ENCODE results near the gene KRT16.
"Not testable (repeated sequence)": the region's sequence is repeated elsewhere in the genome, so short reads cannot be mapped to it uniquely, and the experiment has no call there.

Gene KRT16

GRCh38 chr17:41647940-41648410 is 35.4 kb upstream of the KRT16 start:
- peak overlapping the region; percentile 61 for H3K4me3 ChIP-seq

DNA sequence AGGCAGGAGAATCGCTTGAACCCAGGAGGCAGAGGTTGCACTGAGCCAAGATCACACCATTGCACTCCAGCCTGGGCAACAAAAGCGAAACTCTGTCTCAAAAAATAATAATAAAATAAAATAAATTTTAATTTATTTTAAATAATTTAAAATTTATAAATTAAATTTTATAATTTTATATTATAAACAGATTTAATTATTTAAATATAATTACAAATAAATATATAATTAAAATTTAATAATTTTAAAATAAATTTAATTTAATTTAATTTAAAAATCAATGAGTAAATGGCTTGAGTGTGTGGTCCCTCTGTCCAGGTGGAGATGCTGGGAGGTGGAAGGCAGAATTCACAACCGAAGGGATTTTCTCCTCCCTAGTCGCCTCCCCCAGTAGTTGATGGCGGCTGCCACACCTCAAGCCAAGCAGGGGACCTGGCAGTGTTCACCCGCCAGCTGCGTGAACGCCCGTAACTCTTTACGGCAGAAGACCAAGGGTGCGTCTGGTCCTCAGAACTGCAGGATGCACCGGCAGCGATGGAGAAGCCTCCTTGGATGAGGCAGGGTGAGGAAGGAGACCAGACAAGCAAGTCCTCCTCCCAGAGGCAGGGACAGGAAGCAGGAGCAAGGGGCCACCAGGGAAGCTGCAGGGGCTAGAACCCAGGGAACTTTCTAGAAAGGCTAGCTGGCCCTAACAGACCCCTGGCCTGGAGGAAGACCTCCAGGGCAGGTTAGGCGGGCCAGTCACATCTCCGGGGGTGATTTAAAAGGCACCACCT is 34.7 kb upstream of the KRT16 start:
- no peaks in the 10 kb centered on the region for H3K9me3 ChIP-seq
- peaks cover 11% of the 10 kb centered on the region for H3K4me1 ChIP-seq
- H3K36me3 ChIP-seq = no peaks in the 10 kb centered on the region
- no peak overlapping the region; the same call in 1 of the 2 replicates for H3K4me2 ChIP-seq
- no peak overlapping the region for H3K27ac ChIP-seq
- H3K4me3 ChIP-seq = no peak overlapping the region
- H4K20me1 ChIP-seq = no peaks in the 10 kb centered on the region
- no peaks in the 10 kb centered on the region for H3K27me3 ChIP-seq
- no peak overlapping the region for H3K9ac ChIP-seq
- no peak for TF ChIP-seq Cebpa-rat (IDR thresholded peaks at IDR 0.05)

More at GRCh38 chr17:41647940-41648410, 35.4 kb upstream of the KRT16 start:
- H3K9ac ChIP-seq = peak overlapping the region; percentile 32; the same call in 1 of the 2 replicates
- TF ChIP-seq Cebpa-rat (IDR thresholded peaks at IDR 0.05) = no peak
- H4K20me1 ChIP-seq = no peaks in the 10 kb centered on the region
- no peak overlapping the region for H3K27ac ChIP-seq
- peaks cover 11% of the 10 kb centered on the region for H3K4me1 ChIP-seq
- H3K9me3 ChIP-seq = no peaks in the 10 kb centered on the region
- no peaks in the 10 kb centered on the region for H3K36me3 ChIP-seq
- H3K27me3 ChIP-seq = no peaks in the 10 kb centered on the region
- H3K4me2 ChIP-seq = peak overlapping the region; percentile 94

- no peaks in the 10 kb centered on the region for H3K27me3 ChIP-seq
- H3K9ac ChIP-seq = no peak overlapping the region
- H3K4me1 ChIP-seq = peaks cover 1% of the 10 kb centered on the region; the same call in 1 of the 2 replicates
- H3K4me3 ChIP-seq = no peak overlapping the region
- TF ChIP-seq Cebpa-rat (IDR thresholded peaks at IDR 0.05) = no peak
- no peak overlapping the region for H3K27ac ChIP-seq
- H4K20me1 ChIP-seq = no peaks in the 10 kb centered on the region
- H3K36me3 ChIP-seq = no peaks in the 10 kb centered on the region
- no peak overlapping the region for H3K4me2 ChIP-seq
- no peaks in the 10 kb centered on the region for H3K9me3 ChIP-seq
Observed at GRCh38 chr17:41642252-41643156, 29.9 kb upstream of the KRT16 start.

- not testable (repeated sequence) for H3K4me3 ChIP-seq, H3K9me3 ChIP-seq, H3K36me3 ChIP-seq, H3K27me3 ChIP-seq, H4K20me1 ChIP-seq, H3K27ac ChIP-seq, H3K4me1 ChIP-seq, H3K9ac ChIP-seq, H3K4me2 ChIP-seq
Observed at GRCh38 chr17:41640596-41640995, 28.0 kb upstream of the KRT16 start.

DNA sequence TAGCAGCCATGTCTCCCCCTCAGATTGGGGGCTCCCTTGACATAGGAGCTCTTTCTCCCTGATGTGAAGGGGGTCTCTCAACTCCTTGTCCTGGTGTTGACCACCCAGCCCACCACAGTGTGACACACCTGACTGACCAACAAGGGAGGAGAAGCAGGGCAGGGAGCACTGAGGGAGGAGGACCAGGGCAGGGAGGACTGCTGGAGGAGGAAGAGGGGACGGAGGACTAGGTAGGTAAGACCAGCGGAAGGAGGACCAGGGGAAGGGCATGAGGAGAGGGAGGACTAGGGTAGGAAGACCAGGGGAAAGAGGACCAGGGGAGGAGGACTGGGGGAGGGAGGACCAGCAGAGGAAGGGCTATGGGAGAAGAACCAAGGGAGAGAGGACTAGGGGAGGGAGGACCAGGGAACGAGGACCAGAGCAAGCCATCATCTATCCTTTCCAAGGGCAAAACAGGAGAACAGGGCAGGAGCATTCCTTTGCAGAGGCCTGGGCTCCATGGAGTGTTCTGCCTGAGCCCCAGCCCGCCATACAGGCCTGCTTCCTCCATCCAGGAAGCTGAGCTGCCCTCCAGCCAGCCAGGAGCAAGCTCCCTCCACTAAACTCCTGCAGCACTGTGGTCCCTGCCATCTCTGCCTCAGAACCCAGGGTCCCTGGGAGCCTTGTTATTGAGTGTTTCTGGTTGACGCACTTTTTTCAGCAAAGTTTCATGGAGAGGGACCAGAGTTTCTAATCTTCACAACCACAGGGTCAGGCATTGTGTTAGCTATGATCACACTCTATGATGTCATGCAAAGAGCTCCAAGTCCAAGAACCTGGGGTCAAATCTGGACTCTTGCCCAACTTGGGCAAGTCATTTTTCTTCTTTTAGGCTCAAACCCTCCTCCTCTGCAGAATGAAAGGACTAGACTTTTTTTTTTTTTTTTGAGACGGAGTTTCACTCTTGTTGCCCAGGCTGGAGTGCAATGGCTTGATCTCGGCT is 27.2 kb upstream of the KRT16 start:
- H3K4me3 ChIP-seq = no peak overlapping the region
- H3K4me1 ChIP-seq = no peaks in the 10 kb centered on the region
- H3K36me3 ChIP-seq = no peaks in the 10 kb centered on the region
- H3K9me3 ChIP-seq = no peaks in the 10 kb centered on the region
- TF ChIP-seq Cebpa-rat (IDR thresholded peaks at IDR 0.05) = no peak
- no peak overlapping the region for H3K9ac ChIP-seq
- H3K27me3 ChIP-seq = no peaks in the 10 kb centered on the region
- no peaks in the 10 kb centered on the region for H4K20me1 ChIP-seq
- no peak overlapping the region for H3K4me2 ChIP-seq
- H3K27ac ChIP-seq = no peak overlapping the region

DNA sequence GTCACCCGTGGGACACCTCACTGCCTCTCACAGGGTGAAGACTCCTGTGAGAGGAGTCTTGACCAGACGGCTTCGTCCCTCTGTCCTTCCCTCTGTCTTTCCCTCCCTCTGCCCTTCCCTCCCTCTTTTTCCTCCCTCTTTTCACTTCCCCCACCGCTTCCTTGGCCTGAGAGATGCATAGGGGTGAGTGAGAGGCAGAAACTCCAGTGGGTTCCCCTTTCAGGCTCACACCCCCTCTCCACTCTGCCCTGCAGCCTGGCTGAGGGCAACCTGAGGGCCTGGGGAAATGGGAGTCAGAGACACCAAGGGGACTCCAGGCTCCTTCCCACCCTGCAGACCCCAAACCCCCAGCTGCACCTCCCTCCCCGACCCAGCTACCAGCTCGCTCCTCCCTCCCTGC is 26.4 kb upstream of the KRT16 start:
- H3K27ac ChIP-seq = no peak overlapping the region
- H3K27me3 ChIP-seq = no peaks in the 10 kb centered on the region
- no peak for TF ChIP-seq Cebpa-rat (IDR thresholded peaks at IDR 0.05)
- H3K36me3 ChIP-seq = no peaks in the 10 kb centered on the region
- no peak overlapping the region for H3K9ac ChIP-seq
- no peak overlapping the region for H3K4me3 ChIP-seq
- H3K4me2 ChIP-seq = no peak overlapping the region
- no peaks in the 10 kb centered on the region for H4K20me1 ChIP-seq
- H3K9me3 ChIP-seq = no peaks in the 10 kb centered on the region
- H3K4me1 ChIP-seq = no peaks in the 10 kb centered on the region

GRCh38 chr17:41638194-41638593 is 25.6 kb upstream of the KRT16 start:
- Histone ChIP-seq H3K36me3 (no peaks in the 10 kb centered on the region), H3K4me1 (no peaks in the 10 kb centered on the region), H4K20me1 (no peaks in the 10 kb centered on the region), H3K27me3 (no peaks in the 10 kb centered on the region), H3K4me3 (no peak overlapping the region), H3K4me2 (no peak overlapping the region), H3K9me3 (no peaks in the 10 kb centered on the region), H3K9ac (no peak overlapping the region), H3K27ac (no peak overlapping the region)
- TF ChIP-seq Cebpa-rat (IDR thresholded peaks at IDR 0.05) = no peak

GRCh38 chr17:41636652-41637051 is 24.1 kb upstream of the KRT16 start:
- no peak for TF ChIP-seq Cebpa-rat (IDR thresholded peaks at IDR 0.05)
- Histone ChIP-seq H3K4me3 (no peak overlapping the region), H3K36me3 (no peaks in the 10 kb centered on the region), H3K4me1 (no peaks in the 10 kb centered on the region), H3K4me2 (no peak overlapping the region), H4K20me1 (no peaks in the 10 kb centered on the region), H3K27me3 (no peaks in the 10 kb centered on the region), H3K9ac (no peak overlapping the region), H3K27ac (no peak overlapping the region), H3K9me3 (no peaks in the 10 kb centered on the region)

Data from BLaER1 (cell line).